Right lung (tissue), 10 donors: ENCODE data around the gene SERP2. TPM values are rescaled to one million over a fixed set of nuclear protein-coding genes. Genes with fewer than 3 reads are reported as not detected.
"Not testable (repeated sequence)": the region's sequence is repeated elsewhere in the genome, so short reads cannot be mapped to it uniquely, and the experiment has no call there.

Experiments
- DNase-seq, 2 donors: peaks; one replicate each; pipeline ENCODE4 v3.0.0-alpha.2; 2013
- long read RNA-seq, 8 donors: transcript quantifications; one replicate each; lab custom pipeline, GENCODE V29; 2026
- polyA plus RNA-seq, 5 donors: library from polyadenylated mRNA; unstranded; fragments of 120-200 nt; gene quantifications; one replicate each; pipeline versions ENCODE4 v1.2.1 to v1.2.3, GENCODE V29; 2013; ENCODE audit warnings: inconsistent platforms in 1 of 5, low replicate concordance in 1 of 5; ENCODE audit not compliant: insufficient read length in 5 of 5, insufficient read depth in 1 of 5

SERP2 gene
- 10 to 100 TPM in 2 of 5 donors, 1 to 10 TPM in 3; 8.4 to 10.8 (median 9.6) TPM for polyA plus RNA-seq
- long read RNA-seq, donor 1, partial matches to known transcripts: 0 of 4 reads
- long read RNA-seq, donor 1, other reads (novel, unspliced or antisense): 0 of 4 reads
- long read RNA-seq, donor 2, partial matches to known transcripts: 0 of 2 reads
- long read RNA-seq, donor 2, other reads (novel, unspliced or antisense): 0 of 2 reads
- long read RNA-seq, donor 3, partial matches to known transcripts: 0 of 2 reads
- long read RNA-seq, donor 3, other reads (novel, unspliced or antisense): 0 of 2 reads
- long read RNA-seq, donor 4, partial matches to known transcripts: 0 of 1 reads
- long read RNA-seq, donor 4, other reads (novel, unspliced or antisense): 0 of 1 reads
- long read RNA-seq, donor 5, partial matches to known transcripts: 0 of 4 reads
- long read RNA-seq, donor 5, other reads (novel, unspliced or antisense): 0 of 4 reads
- long read RNA-seq, donor 6, partial matches to known transcripts: 0 of 3 reads
- long read RNA-seq, donor 6, other reads (novel, unspliced or antisense): 0 of 3 reads
- long read RNA-seq, donor 7, transcript SERP2-203 (4 exons, 962 nt): major isoform, 5 of 5 reads
- long read RNA-seq, donor 7, partial matches to known transcripts: 0 of 5 reads
- long read RNA-seq, donor 7, other reads (novel, unspliced or antisense): 0 of 5 reads
- long read RNA-seq, donor 8, partial matches to known transcripts: 0 of 2 reads
- long read RNA-seq, donor 8, other reads (novel, unspliced or antisense): 0 of 2 reads

- DNase-seq: peak; percentile 43 to 45
Observed at GRCh38 chr13:44373601-44374347, at the start of gene SERP2. SERP2 (plus strand) TSS chr13:44373824; CDS start chr13:44374026, 202 bp downstream.

GRCh38 chr13:44326961-44327360 is 46.7 kb upstream of the SERP2 start:
- DNase-seq: no peak

- DNase-seq: not testable (repeated sequence)
Observed at GRCh38 chr13:44329041-44329440, 44.6 kb upstream of the SERP2 start.

- DNase-seq: no peak
Observed at GRCh38 chr13:44329909-44330545, 43.6 kb upstream of the SERP2 start.

DNA sequence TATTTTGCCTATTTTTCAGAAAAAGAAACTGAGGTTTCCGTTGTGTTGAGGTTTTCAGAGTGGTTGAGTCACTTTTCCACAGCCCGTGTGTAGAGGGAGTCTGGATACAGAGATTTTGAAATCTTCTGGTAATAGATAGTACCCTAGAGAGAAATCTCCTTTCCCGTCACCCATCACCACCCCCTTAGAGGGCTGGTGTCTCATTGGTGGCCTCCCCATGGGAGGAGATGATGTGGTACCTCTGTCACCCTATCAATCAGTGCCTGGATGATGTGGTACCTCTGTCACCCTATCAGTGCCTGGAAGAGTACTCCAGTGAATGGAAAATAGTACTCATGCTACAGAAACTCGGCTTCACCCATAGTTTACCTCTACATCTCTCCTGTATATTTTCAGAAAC is 42.2 kb upstream of the SERP2 start:
- DNase-seq: no peak

DNA sequence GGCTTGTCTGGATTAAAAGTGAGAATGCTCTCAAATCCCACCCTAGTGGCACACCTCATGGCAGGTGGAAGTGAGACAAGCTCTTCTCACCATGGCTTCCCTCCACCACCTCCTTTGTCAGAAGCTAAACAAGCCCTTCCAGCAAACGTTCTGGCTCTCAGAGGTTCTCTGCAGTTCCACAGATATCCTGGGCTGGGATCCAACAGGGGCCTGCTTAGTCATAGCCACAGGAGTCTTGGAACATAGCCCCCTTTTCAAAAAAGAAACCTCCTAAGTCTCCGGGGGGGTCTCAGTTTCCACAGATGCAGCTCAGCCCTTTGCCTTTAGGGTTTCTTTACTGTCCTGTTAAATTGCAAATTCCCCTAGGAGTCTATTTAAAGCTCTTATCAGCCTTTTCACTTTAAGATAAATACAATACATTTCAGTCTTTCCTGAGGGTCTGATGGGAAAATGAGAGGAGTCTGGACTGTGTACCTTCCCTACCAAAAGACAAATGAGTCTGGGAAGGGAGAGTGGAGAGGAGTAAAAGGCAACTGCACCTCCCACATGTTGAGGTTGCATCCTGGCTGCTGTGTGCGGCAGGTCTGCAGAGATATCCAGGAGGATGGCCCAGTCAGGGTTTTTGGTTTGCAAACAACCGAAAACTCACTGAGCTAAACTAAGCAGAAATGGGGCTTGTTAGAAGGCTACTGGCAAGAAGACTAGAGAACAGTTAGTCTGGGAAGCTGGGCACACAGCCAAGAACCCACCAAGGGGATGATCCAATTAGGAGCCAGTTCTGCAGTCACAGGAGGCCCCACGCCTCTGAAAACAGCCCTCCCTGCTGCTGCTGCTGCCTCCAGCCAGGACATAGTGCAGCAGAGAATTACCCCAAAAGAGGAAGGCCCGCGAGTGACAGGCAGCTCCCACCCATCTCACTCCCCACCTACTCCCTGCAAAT is 41.4 kb upstream of the SERP2 start:
- peak; percentile 38 to 52 for DNase-seq

DNA sequence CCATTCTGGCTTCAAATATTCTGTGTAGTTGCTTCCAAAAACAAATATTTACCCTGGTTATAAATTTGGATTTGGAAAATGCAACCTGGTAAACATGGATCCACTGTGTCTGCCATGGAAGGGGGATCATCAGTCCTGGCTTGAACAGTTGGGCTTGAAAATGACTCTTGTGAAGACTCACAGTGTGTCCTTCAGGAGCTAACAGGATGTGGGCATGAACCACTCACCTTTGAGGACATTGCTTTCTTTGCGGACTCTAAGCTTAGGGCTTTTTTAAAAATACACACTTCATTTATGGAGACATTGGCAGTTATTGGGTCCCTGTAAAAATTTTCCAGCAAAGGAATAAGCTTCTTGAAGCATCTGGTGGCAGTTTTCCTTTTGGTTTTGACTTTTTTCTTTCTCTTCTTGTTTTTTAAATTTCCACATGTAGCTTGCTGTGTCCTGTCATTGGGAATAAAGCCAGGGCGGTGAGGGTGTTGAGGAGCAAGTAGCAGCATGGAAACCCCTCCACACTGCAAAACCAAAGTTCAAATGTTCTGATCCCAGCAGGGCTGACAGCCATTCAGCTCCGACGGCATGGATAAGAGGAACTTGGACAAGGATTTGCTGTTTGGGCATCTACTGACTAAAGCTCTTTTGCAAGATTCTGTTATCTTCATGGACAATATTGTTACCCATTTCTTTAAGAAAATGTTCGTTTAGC is 39.5 kb upstream of the SERP2 start:
- DNase-seq: no peak

GRCh38 chr13:44334751-44335150 is 38.9 kb upstream of the SERP2 start:
- no peak for DNase-seq

DNA sequence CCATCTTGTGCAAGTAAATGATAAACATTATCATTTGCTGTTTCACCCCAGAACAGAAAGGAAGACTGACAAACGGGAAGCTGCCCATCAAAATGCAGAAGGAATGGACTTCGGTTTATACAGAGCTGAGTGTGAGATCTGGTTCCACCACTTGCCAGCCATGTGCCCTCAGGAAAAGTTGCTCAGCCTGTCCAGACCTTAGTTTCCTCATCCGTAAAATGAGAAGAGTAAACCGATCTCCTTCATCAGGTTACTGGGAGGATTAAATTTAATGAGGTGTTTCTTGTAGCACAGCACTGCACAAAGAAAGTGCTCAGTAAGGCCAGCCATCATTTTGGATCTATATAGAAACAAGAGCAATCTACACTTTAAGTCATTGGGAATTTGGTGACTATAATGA is 36.7 kb upstream of the SERP2 start:
- DNase-seq: no peak

GRCh38 chr13:44337581-44337980 is 36.0 kb upstream of the SERP2 start:
- no peak for DNase-seq

GRCh38 chr13:44340508-44340907 is 33.1 kb upstream of the SERP2 start:
- no peak for DNase-seq

DNA sequence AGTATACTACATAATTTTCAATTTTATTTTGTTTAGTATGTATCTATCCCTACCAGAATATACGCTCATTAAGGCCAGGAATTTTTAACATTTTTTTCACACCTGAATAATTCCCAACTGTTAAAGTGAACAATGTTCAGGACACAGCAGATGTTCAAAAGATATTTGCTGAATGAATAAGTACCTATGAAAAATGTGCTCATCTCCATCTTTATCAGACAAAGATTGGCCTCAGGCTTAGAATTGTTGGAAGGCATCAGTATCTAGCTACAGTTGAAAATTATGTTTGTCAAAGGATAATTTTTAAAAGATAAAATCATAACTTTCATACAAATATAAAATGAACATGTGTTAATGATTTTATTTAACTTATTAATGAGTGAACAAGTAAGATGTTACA is 30.9 kb upstream of the SERP2 start:
- no peak for DNase-seq

DNA sequence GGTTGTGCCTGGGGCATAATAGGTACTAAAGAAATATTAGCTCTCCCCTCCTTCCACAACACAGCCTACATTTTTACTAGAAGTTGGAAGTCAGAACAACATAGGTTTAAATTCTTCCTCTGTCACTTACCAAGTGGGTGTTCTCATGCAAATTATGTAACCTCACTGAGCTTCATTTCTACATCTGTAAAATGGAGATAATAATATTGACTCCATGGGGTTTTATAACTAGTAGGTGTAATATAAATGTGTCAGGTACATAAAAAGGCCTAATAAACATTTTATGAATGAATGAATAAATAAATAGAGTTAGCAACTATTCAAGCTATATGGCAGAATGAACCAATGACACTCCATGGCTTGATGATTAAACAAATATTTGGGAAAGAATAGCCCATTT is 27.1 kb upstream of the SERP2 start:
- DNase-seq: no peak

DNA sequence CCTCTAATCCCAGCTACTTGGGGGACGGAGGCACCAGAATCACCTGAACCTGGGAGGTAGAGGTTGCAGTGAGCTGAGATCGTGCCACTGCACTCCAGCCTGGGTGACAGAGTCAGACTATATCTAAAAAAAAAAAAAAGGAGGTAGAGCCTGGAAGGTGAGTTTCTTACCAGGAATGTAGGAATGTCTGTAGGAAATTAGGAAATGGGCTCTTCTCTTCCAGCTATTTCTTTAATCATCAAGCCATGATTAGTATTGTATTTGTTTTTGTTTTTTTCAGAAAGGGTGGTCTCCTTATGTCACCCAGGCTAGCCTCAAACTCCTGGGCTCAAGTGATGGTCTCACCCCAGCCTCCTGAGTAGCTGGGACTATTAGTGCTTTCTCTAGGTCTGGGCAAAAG is 26.3 kb upstream of the SERP2 start:
- DNase-seq: no peak

DNA sequence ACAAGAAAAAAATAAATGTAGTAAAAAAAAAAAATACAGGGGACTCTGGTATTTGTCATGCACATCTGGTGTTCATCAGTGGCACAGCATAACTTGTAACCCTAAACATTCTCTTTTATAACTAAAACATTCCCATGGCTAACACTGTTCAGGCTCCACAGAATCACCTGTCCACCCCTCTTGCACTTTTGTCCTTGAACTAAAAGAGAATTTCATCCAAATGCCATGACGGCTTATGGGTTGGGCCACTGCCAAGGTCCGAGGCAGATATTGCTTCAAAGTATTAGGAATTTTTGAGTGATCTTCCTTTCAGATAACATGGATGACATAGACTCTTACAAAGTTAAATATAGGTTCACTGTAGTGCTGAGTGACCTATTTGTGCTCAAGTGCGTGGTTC is 25.7 kb upstream of the SERP2 start:
- no peak for DNase-seq

GRCh38 chr13:44350775-44351504 is 22.7 kb upstream of the SERP2 start:
- no peak for DNase-seq

DNA sequence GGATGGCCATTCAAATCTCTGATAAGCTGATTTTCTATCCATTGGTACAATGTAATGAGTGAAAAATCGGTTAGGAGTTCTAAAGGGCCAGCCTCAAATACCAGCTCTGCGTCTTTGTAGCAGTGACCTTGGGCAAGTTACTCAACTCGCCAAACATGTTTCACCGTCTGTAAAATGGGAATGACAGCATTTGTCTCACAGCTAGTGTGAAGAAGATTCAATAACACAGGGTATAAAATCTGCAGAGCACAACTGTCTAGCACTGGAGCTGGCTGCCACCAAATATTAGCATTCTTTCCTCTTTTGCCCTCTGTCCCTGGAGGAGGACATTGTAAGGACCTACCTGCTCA is 22.1 kb upstream of the SERP2 start:
- no peak for DNase-seq

- DNase-seq: no peak
Observed at GRCh38 chr13:44352202-44352601, 21.4 kb upstream of the SERP2 start.

GRCh38 chr13:44352671-44353070 is 21.0 kb upstream of the SERP2 start:
- no peak for DNase-seq
